GM12878 (cell line): Measurements from ENCODE around the gene TOM1L2. TPM values are rescaled to one million over a fixed set of nuclear protein-coding genes. Genes with fewer than 3 reads are reported as not detected.

Experiments used
- microRNA counts: library from miRNA; unstranded; fragments of <30 nt; microRNA quantifications from one replicate; lab custom pipeline; 2016
- microRNA-seq: library from miRNA; unstranded; fragments of <30 nt; microRNA quantifications from one replicate; pipeline ENCODE4, GENCODE V29; 2018
- polyA plus RNA-seq, 11 experiments: library from polyadenylated mRNA; depleted of rRNA in 4 of 11; unstranded in 6 of 11; stranded (reverse) in 5 of 11; fragments of >200 nt; fragmentation: Nextera tagmentation in 4 of 11; fragmentation: Illumina TruSeq in 1 of 11; extraction: Ambion mirVana in 4 of 11; extraction: Trizol in 1 of 11; gene quantifications; 1 replicate in 1 of 11; 2 replicates in 10 of 11; pipeline versions ENCODE4 v1.2.1 to v1.2.3, GENCODE V29; 2011 to 2016; ENCODE audit warnings: inconsistent platforms in 2 of 11, missing spikeins in 2 of 11, low read depth in 1 of 11
- small RNA-seq: library from RNA; depleted of rRNA; stranded (forward); fragments of <200 nt; gene quantifications from one replicate; pipeline ENCODE3, GENCODE V24; 2014
- total RNA-seq, 4 experiments: library from RNA; depleted of rRNA in 3 of 4; stranded (reverse); fragments of >200 nt in 3 of 4; fragmentation: Illumina TruSeq in 1 of 4; extraction: Trizol in 1 of 4; gene quantifications; 2 replicates each; pipeline versions ENCODE4 v1.2.1 to v1.2.3, GENCODE V29; 2013 to 2021

TOM1L2 gene
- total and polyA plus RNA-seq, 10 of the 15 experiments (the other 5 are each of a cell fraction or from before 2014, with no cell fraction given) = 0.19 to 19.2 (median 8.1) TPM

MicroRNA genes within 50 kb of the gene (microRNA counts, 767-probe panel; counts per million panel counts)
- 55.3 counts per million for microRNA hsa-miR-33b-5p (lab: Ali Mortazavi, UCI)

Small RNA genes lying within 50 kb of the gene (microRNA-seq; reads per million reads assigned to microRNA genes)
- gene MIR33B (985 reads per million, percentile 89 among the genes with 10 or more reads in this experiment), gene MIR6777 (not detected)

Small RNA genes lying within 50 kb of the gene (small RNA-seq; reads per million reads assigned to genes)
- gene MIR33B = 45.1 reads per million, percentile 98 among the genes with 10 or more reads in this experiment
- gene MIR6777 = 0.51 reads per million, percentile 9 among the genes with 10 or more reads in this experiment

Other genes with a start within 250 kb of the TOM1L2 start
- gene SREBF1, start 135.4 kb downstream of the TOM1L2 start, total RNA-seq (2014; rRNA removed) = 34.3 and 40.7 TPM in 2 replicates
- 22.0 and 24.7 TPM in 2 replicates for gene SREBF1, start 135.4 kb downstream of the TOM1L2 start, total RNA-seq (2014; rRNA removed; fragmentation: Illumina TruSeq; extraction: Trizol)
- 84.6 and 86.3 TPM in 2 replicates for gene SREBF1, start 135.4 kb downstream of the TOM1L2 start, total RNA-seq (2021)
- 10.7 and 18.8 TPM in 2 replicates for gene SREBF1, start 135.4 kb downstream of the TOM1L2 start, polyA plus RNA-seq (2011; rRNA removed)
- 3.8 and 37.5 TPM in 2 replicates for gene SREBF1, start 135.4 kb downstream of the TOM1L2 start, polyA plus RNA-seq (2014; fragmentation: Illumina TruSeq; extraction: Trizol)
- gene SREBF1, start 135.4 kb downstream of the TOM1L2 start, polyA plus RNA-seq (2014; fragmentation: Nextera tagmentation; extraction: Ambion mirVana) = 1 to 10 TPM; 1.4 to 5.1 TPM
- 52.5 and 62.5 TPM in 2 replicates for gene SREBF1, start 135.4 kb downstream of the TOM1L2 start, polyA plus RNA-seq (2014; rRNA removed)
- 10 to 100 TPM; 10.1 to 11.0 TPM for gene SREBF1, start 135.4 kb downstream of the TOM1L2 start, polyA plus RNA-seq (2016; fragmentation: Nextera tagmentation; extraction: Ambion mirVana)
- 0.28 and 0.38 TPM in 2 replicates for gene DRC3, start 462 bp upstream of the TOM1L2 start, total RNA-seq (2014; rRNA removed)
- not detected in 2 replicates for gene DRC3, start 462 bp upstream of the TOM1L2 start, total RNA-seq (2014; rRNA removed; fragmentation: Illumina TruSeq; extraction: Trizol)
- not detected in 2 replicates for gene DRC3, start 462 bp upstream of the TOM1L2 start, total RNA-seq (2021)
- gene DRC3, start 462 bp upstream of the TOM1L2 start, polyA plus RNA-seq (2011; rRNA removed) = 0.13 and 0.34 TPM in 2 replicates
- 0.18 TPM in 1 of 2 replicates, not detected in the other for gene DRC3, start 462 bp upstream of the TOM1L2 start, polyA plus RNA-seq (2014; fragmentation: Illumina TruSeq; extraction: Trizol)
- gene DRC3, start 462 bp upstream of the TOM1L2 start, polyA plus RNA-seq (2014; fragmentation: Nextera tagmentation; extraction: Ambion mirVana) = under 1 TPM; 0.60 to 0.71 TPM
- not detected in 2 replicates for gene DRC3, start 462 bp upstream of the TOM1L2 start, polyA plus RNA-seq (2014; rRNA removed)
- 1 to 10 TPM; 1.9 to 2.3 TPM for gene DRC3, start 462 bp upstream of the TOM1L2 start, polyA plus RNA-seq (2016; fragmentation: Nextera tagmentation; extraction: Ambion mirVana)
- 21.9 and 26.1 TPM in 2 replicates for gene ATPAF2, start 66.8 kb upstream of the TOM1L2 start, total RNA-seq (2014; rRNA removed)
- gene ATPAF2, start 66.8 kb upstream of the TOM1L2 start, total RNA-seq (2014; rRNA removed; fragmentation: Illumina TruSeq; extraction: Trizol) = 18.4 and 19.8 TPM in 2 replicates
- 27.0 and 33.2 TPM in 2 replicates for gene ATPAF2, start 66.8 kb upstream of the TOM1L2 start, total RNA-seq (2021)
- 17.4 and 28.7 TPM in 2 replicates for gene ATPAF2, start 66.8 kb upstream of the TOM1L2 start, polyA plus RNA-seq (2011; rRNA removed)
- gene ATPAF2, start 66.8 kb upstream of the TOM1L2 start, polyA plus RNA-seq (2014; fragmentation: Illumina TruSeq; extraction: Trizol) = 25.5 and 27.5 TPM in 2 replicates
- 10 to 100 TPM in 1 of 2 experiments, 1 to 10 TPM in 1; 6.5 to 15.3 TPM for gene ATPAF2, start 66.8 kb upstream of the TOM1L2 start, polyA plus RNA-seq (2014; fragmentation: Nextera tagmentation; extraction: Ambion mirVana)
- gene ATPAF2, start 66.8 kb upstream of the TOM1L2 start, polyA plus RNA-seq (2014; rRNA removed) = 28.0 and 29.4 TPM in 2 replicates
- gene ATPAF2, start 66.8 kb upstream of the TOM1L2 start, polyA plus RNA-seq (2016; fragmentation: Nextera tagmentation; extraction: Ambion mirVana) = 10 to 100 TPM; 32.8 to 33.0 TPM
- gene GID4, start 67.0 kb upstream of the TOM1L2 start, total RNA-seq (2014; rRNA removed) = 4.4 and 4.5 TPM in 2 replicates
- gene GID4, start 67.0 kb upstream of the TOM1L2 start, total RNA-seq (2014; rRNA removed; fragmentation: Illumina TruSeq; extraction: Trizol) = 3.3 and 3.7 TPM in 2 replicates
- 5.7 and 7.3 TPM in 2 replicates for gene GID4, start 67.0 kb upstream of the TOM1L2 start, total RNA-seq (2021)
- 6.1 and 6.3 TPM in 2 replicates for gene GID4, start 67.0 kb upstream of the TOM1L2 start, polyA plus RNA-seq (2011; rRNA removed)
- gene GID4, start 67.0 kb upstream of the TOM1L2 start, polyA plus RNA-seq (2014; fragmentation: Illumina TruSeq; extraction: Trizol) = 5.5 and 6.1 TPM in 2 replicates
- gene GID4, start 67.0 kb upstream of the TOM1L2 start, polyA plus RNA-seq (2014; fragmentation: Nextera tagmentation; extraction: Ambion mirVana) = 1 to 10 TPM in 1 of 2 experiments, under 1 TPM in 1; 0.93 to 1.6 TPM
- 3.5 and 3.6 TPM in 2 replicates for gene GID4, start 67.0 kb upstream of the TOM1L2 start, polyA plus RNA-seq (2014; rRNA removed)
- gene GID4, start 67.0 kb upstream of the TOM1L2 start, polyA plus RNA-seq (2016; fragmentation: Nextera tagmentation; extraction: Ambion mirVana) = 1 to 10 TPM; 3.4 to 3.6 TPM
- 54.0 and 57.8 TPM in 2 replicates for gene DRG2, start 115.5 kb upstream of the TOM1L2 start, total RNA-seq (2014; rRNA removed)
- gene DRG2, start 115.5 kb upstream of the TOM1L2 start, total RNA-seq (2014; rRNA removed; fragmentation: Illumina TruSeq; extraction: Trizol) = 37.7 and 42.1 TPM in 2 replicates
- gene DRG2, start 115.5 kb upstream of the TOM1L2 start, total RNA-seq (2021) = 55.0 and 56.2 TPM in 2 replicates
- 17.1 and 32.9 TPM in 2 replicates for gene DRG2, start 115.5 kb upstream of the TOM1L2 start, polyA plus RNA-seq (2011; rRNA removed)
- 19.3 and 35.2 TPM in 2 replicates for gene DRG2, start 115.5 kb upstream of the TOM1L2 start, polyA plus RNA-seq (2014; fragmentation: Illumina TruSeq; extraction: Trizol)
- gene DRG2, start 115.5 kb upstream of the TOM1L2 start, polyA plus RNA-seq (2014; fragmentation: Nextera tagmentation; extraction: Ambion mirVana) = 10 to 100 TPM in 1 of 2 experiments, 1 to 10 TPM in 1; 9.1 to 13.7 TPM
- 53.3 and 56.5 TPM in 2 replicates for gene DRG2, start 115.5 kb upstream of the TOM1L2 start, polyA plus RNA-seq (2014; rRNA removed)
- 10 to 100 TPM; 49.3 to 64.8 TPM for gene DRG2, start 115.5 kb upstream of the TOM1L2 start, polyA plus RNA-seq (2016; fragmentation: Nextera tagmentation; extraction: Ambion mirVana)
- 0.22 and 0.23 TPM in 2 replicates for gene MYO15A, start 136.4 kb upstream of the TOM1L2 start, total RNA-seq (2014; rRNA removed)
- 0.18 TPM in 1 of 2 replicates, not detected in the other for gene MYO15A, start 136.4 kb upstream of the TOM1L2 start, total RNA-seq (2014; rRNA removed; fragmentation: Illumina TruSeq; extraction: Trizol)
- gene MYO15A, start 136.4 kb upstream of the TOM1L2 start, total RNA-seq (2021) = 0.13 and 0.56 TPM in 2 replicates
- gene MYO15A, start 136.4 kb upstream of the TOM1L2 start, polyA plus RNA-seq (2011; rRNA removed) = 0.71 and 0.77 TPM in 2 replicates
- 0.03 and 0.19 TPM in 2 replicates for gene MYO15A, start 136.4 kb upstream of the TOM1L2 start, polyA plus RNA-seq (2014; fragmentation: Illumina TruSeq; extraction: Trizol)
- not detected for gene MYO15A, start 136.4 kb upstream of the TOM1L2 start, polyA plus RNA-seq (2014; fragmentation: Nextera tagmentation; extraction: Ambion mirVana)
- gene MYO15A, start 136.4 kb upstream of the TOM1L2 start, polyA plus RNA-seq (2014; rRNA removed) = 0.10 and 0.20 TPM in 2 replicates
- under 1 TPM in 1 of 2 experiments, not detected in 1; 0.03 TPM for gene MYO15A, start 136.4 kb upstream of the TOM1L2 start, polyA plus RNA-seq (2016; fragmentation: Nextera tagmentation; extraction: Ambion mirVana)
- 62.7 and 65.9 TPM in 2 replicates for gene ALKBH5, start 211.4 kb upstream of the TOM1L2 start, total RNA-seq (2014; rRNA removed)
- gene ALKBH5, start 211.4 kb upstream of the TOM1L2 start, total RNA-seq (2014; rRNA removed; fragmentation: Illumina TruSeq; extraction: Trizol) = 45.0 and 47.0 TPM in 2 replicates
- gene ALKBH5, start 211.4 kb upstream of the TOM1L2 start, total RNA-seq (2021) = 77.0 and 78.3 TPM in 2 replicates
- gene ALKBH5, start 211.4 kb upstream of the TOM1L2 start, polyA plus RNA-seq (2011; rRNA removed) = 98.6 and 99.9 TPM in 2 replicates
- 34.8 and 44.7 TPM in 2 replicates for gene ALKBH5, start 211.4 kb upstream of the TOM1L2 start, polyA plus RNA-seq (2014; fragmentation: Illumina TruSeq; extraction: Trizol)
- 10 to 100 TPM; 13.7 to 31.8 TPM for gene ALKBH5, start 211.4 kb upstream of the TOM1L2 start, polyA plus RNA-seq (2014; fragmentation: Nextera tagmentation; extraction: Ambion mirVana)
- gene ALKBH5, start 211.4 kb upstream of the TOM1L2 start, polyA plus RNA-seq (2014; rRNA removed) = 51.8 and 54.0 TPM in 2 replicates
- 10 to 100 TPM; 53.0 to 59.3 TPM for gene ALKBH5, start 211.4 kb upstream of the TOM1L2 start, polyA plus RNA-seq (2016; fragmentation: Nextera tagmentation; extraction: Ambion mirVana)